Mesendoderm (in vitro differentiated cells): ENCODE data around the gene CLIC1.

ENCODE experiments used
- DNase-seq: peaks from one replicate; pipeline ENCODE4 v3.0.0; 2013
- H2AK5ac ChIP-seq: 2 replicates; pipeline ENCODE4 v1.6.1; 2013; ENCODE audit warnings: low read length, inconsistent platforms
- H2BK120ac ChIP-seq: 2 replicates; pipeline ENCODE4 v1.6.1; 2013; ENCODE audit warnings: low read depth, mild to moderate bottlenecking, low read length, moderate library complexity, mixed read lengths
- H2BK15ac ChIP-seq: replicated peaks from 2 replicates; pipeline ENCODE4 v1.6.1; 2013; ENCODE audit warnings: low read depth, mild to moderate bottlenecking, moderate library complexity
- H2BK5ac ChIP-seq: 2 replicates; pipeline ENCODE4 v1.6.1; 2013; ENCODE audit warnings: low read length, inconsistent platforms
- H3K18ac ChIP-seq: 2 replicates; pipeline ENCODE4 v1.6.1; 2013; ENCODE audit warnings: mild to moderate bottlenecking, low read length, mixed read lengths
- H3K23ac ChIP-seq: one replicate; pipeline ENCODE4 v1.6.1; 2013; ENCODE audit warnings: low read length
- H3K27ac ChIP-seq: 2 replicates; pipeline ENCODE4 v1.5.1; 2013; ENCODE audit warnings: low read depth, mild to moderate bottlenecking, inconsistent platforms, low read length, moderate library complexity
- H3K27me3 ChIP-seq: 2 replicates; pipeline ENCODE4 v1.6.1; 2013; ENCODE audit warnings: low read length, control low read depth, mild to moderate bottlenecking, inconsistent platforms; ENCODE audit not compliant: insufficient read depth, poor library complexity
- H3K36me3 ChIP-seq: 2 replicates; pipeline ENCODE4 v1.6.1; 2013; ENCODE audit warnings: low read length, inconsistent platforms; ENCODE audit not compliant: control insufficient read depth, insufficient read depth
- H3K4ac ChIP-seq: one replicate; pipeline ENCODE4 v1.6.1; 2013; ENCODE audit warnings: low read depth, mild to moderate bottlenecking, low read length, moderate library complexity
- H3K4me1 ChIP-seq: 2 replicates; pipeline ENCODE4 v1.6.1; 2013; ENCODE audit warnings: low read depth, low read length, inconsistent platforms; ENCODE audit not compliant: control insufficient read depth
- H3K4me2 ChIP-seq: 2 replicates; pipeline ENCODE4 v1.6.1; 2013; ENCODE audit warnings: low read length
- H3K4me3 ChIP-seq: 2 replicates; pipeline ENCODE4 v1.5.1; 2013; ENCODE audit warnings: mild to moderate bottlenecking, low read length
- H3K56ac ChIP-seq: one replicate; pipeline ENCODE4 v1.6.1; 2013; ENCODE audit warnings: low read length
- H3K79me1 ChIP-seq: 2 replicates; pipeline ENCODE4 v1.6.1; 2013; ENCODE audit warnings: low read length, inconsistent platforms
- H3K79me2 ChIP-seq: 2 replicates; pipeline ENCODE4 v1.6.1; 2013; ENCODE audit warnings: mild to moderate bottlenecking, low read length; ENCODE audit not compliant: control insufficient read depth, insufficient read depth
- H3K9ac ChIP-seq: 2 replicates; pipeline ENCODE4 v1.6.1; 2013; ENCODE audit warnings: low read length, inconsistent platforms
- H4K5ac ChIP-seq: one replicate; pipeline ENCODE4 v1.6.1; 2013; ENCODE audit warnings: low read length
- H4K8ac ChIP-seq: one replicate; pipeline ENCODE4 v1.6.1; 2013; ENCODE audit warnings: low read depth, mild to moderate bottlenecking, control low read depth, low read length, moderate library complexity
- WGBS: extraction: QIAGEN DNeasy Blood & Tissue Kit; methylation state at CpG from one replicate; pipeline ENCODE4 v1.1.7; 2013; ENCODE audit warnings: low lambda C conversion rate, missing lambda C conversion rate; ENCODE audit not compliant: insufficient coverage; ENCODE audit errors: extremely low coverage; 5-methylcytosine and 5-hydroxymethylcytosine counted together

Gene CLIC1

DNA sequence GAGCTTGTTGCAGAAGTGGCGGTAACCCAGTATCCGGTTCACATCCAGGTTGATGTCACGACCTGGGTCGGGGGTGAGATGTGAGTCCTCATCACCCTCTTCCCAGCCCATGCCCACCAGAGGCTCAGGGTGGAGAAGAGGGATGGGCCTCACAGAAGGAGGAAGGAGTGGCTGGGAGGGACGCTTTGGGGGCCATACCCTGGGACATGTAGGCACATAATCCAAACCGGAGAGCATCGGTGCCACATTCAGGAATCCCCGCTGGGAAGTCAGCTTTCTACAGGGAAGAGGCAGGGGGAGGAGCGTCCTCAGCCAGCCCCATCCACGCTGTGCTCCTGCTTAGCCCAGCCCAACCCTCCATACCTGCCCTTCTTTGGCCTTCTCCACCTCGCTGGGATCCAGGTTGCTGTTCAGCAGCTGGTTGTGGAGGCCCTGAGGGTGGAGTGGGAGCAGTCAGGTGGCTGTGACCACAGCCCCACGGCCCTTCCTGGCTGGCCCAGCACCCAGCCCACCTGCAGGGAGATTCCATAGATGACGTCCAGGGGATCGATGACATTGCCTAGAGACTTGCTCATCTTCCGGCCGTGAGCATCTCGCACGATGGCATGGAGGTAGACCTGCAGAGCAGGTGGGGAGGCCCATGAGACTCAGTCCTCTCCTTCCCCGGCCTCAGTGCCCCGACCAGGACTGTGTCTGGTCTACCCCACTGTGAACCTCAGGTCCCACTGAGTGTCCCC is 44.3 kb upstream of the CLIC1 start:
- no CpG with 5 or more reads among the region's 20 CpGs for WGBS
- Histone ChIP-seq H3K4me2 (no peak overlapping the region), H3K79me2 (no peaks in the 10 kb centered on the region), H3K23ac (no peak overlapping the region), H2BK15ac (no peak overlapping the region), H4K5ac (no peak overlapping the region), H2BK5ac (no peak overlapping the region), H3K79me1 (no peaks in the 10 kb centered on the region), H3K4me1 (no peaks in the 10 kb centered on the region), H3K9ac (no peak overlapping the region), H2AK5ac (no peak overlapping the region), H3K56ac (no peak overlapping the region), H3K4me3 (no peak overlapping the region), H3K18ac (no peak overlapping the region), H3K27me3 (no peaks in the 10 kb centered on the region), H3K27ac (no peak overlapping the region), H4K8ac (no peak overlapping the region), H3K4ac (no peak overlapping the region), H3K36me3 (peaks cover 18% of the 10 kb centered on the region), H2BK120ac (no peak overlapping the region)
- DNase-seq = no peak

GRCh38 chr6:31779908-31780307 is 43.6 kb upstream of the CLIC1 start:
- H4K5ac ChIP-seq = no peak overlapping the region
- H3K27ac ChIP-seq = no peak overlapping the region
- no peak for DNase-seq
- no peaks in the 10 kb centered on the region for H3K79me1 ChIP-seq
- no peak overlapping the region for H2BK5ac ChIP-seq
- no peaks in the 10 kb centered on the region for H3K79me2 ChIP-seq
- no peaks in the 10 kb centered on the region for H3K4me1 ChIP-seq
- H3K4me3 ChIP-seq = no peak overlapping the region
- no peaks in the 10 kb centered on the region for H3K27me3 ChIP-seq
- no peak overlapping the region for H3K18ac ChIP-seq
- H2AK5ac ChIP-seq = no peak overlapping the region
- no CpG with 5 or more reads among the region's 10 CpGs for WGBS
- H3K4ac ChIP-seq = no peak overlapping the region
- no peak overlapping the region for H3K4me2 ChIP-seq
- H2BK120ac ChIP-seq = no peak overlapping the region
- no peak overlapping the region for H3K56ac ChIP-seq
- H2BK15ac ChIP-seq = no peak overlapping the region
- no peak overlapping the region for H3K23ac ChIP-seq
- no peak overlapping the region for H4K8ac ChIP-seq
- no peak overlapping the region for H3K9ac ChIP-seq
- H3K36me3 ChIP-seq = peaks cover 16% of the 10 kb centered on the region

- no peak overlapping the region for H2AK5ac ChIP-seq
- H3K9ac ChIP-seq = no peak overlapping the region
- no peak overlapping the region for H3K27ac ChIP-seq
- no peak overlapping the region for H4K5ac ChIP-seq
- H3K4ac ChIP-seq = no peak overlapping the region
- DNase-seq = no peak
- no peaks in the 10 kb centered on the region for H3K4me1 ChIP-seq
- H3K23ac ChIP-seq = no peak overlapping the region
- no peak overlapping the region for H2BK15ac ChIP-seq
- peaks cover 14% of the 10 kb centered on the region for H3K36me3 ChIP-seq
- H3K79me1 ChIP-seq = no peaks in the 10 kb centered on the region
- H2BK5ac ChIP-seq = no peak overlapping the region
- no CpG with 5 or more reads among the region's 43 CpGs for WGBS
- no peak overlapping the region for H3K56ac ChIP-seq
- H3K4me2 ChIP-seq = no peak overlapping the region
- no peak overlapping the region for H3K4me3 ChIP-seq
- H3K27me3 ChIP-seq = no peaks in the 10 kb centered on the region
- no peak overlapping the region for H3K18ac ChIP-seq
- H3K79me2 ChIP-seq = no peaks in the 10 kb centered on the region
- no peak overlapping the region for H4K8ac ChIP-seq
- no peak overlapping the region for H2BK120ac ChIP-seq
These were observed 42.9 kb upstream of the CLIC1 start for GRCh38 chr6:31778999-31779885.

GRCh38 chr6:31778193-31778592 is 41.9 kb upstream of the CLIC1 start:
- Histone ChIP-seq H3K4me2 (no peak overlapping the region), H2AK5ac (no peak overlapping the region), H2BK120ac (no peak overlapping the region), H3K27me3 (no peaks in the 10 kb centered on the region), H3K9ac (no peak overlapping the region), H3K23ac (no peak overlapping the region), H3K79me1 (no peaks in the 10 kb centered on the region), H3K79me2 (no peaks in the 10 kb centered on the region), H4K8ac (no peak overlapping the region), H3K4me1 (no peaks in the 10 kb centered on the region), H3K36me3 (peaks cover 14% of the 10 kb centered on the region), H3K4ac (no peak overlapping the region), H4K5ac (no peak overlapping the region), H3K27ac (no peak overlapping the region), H3K56ac (no peak overlapping the region), H3K18ac (no peak overlapping the region), H3K4me3 (no peak overlapping the region), H2BK5ac (no peak overlapping the region), H2BK15ac (no peak overlapping the region)
- WGBS = no CpG with 5 or more reads among the region's 5 CpGs
- no peak for DNase-seq

DNA sequence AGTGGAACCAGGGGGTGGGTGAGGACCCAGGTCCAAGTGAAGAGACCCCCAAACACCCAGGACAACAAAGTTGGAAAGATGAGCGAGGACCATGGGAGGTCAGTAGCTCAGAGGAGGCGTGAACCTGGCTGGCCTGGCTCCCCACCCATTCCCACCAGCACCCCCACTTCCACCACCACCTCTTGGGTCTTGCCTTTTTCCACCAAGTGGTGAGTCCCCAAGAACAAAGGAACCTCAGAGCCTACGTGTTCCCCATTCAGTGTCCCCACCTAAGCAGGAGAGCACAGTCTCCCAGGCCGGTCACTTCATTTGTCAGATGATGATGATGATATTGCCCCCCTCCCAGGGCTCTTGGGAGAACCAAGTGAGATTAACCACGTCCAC is 41.3 kb upstream of the CLIC1 start:
- Histone ChIP-seq H3K36me3 (peaks cover 11% of the 10 kb centered on the region), H3K56ac (no peak overlapping the region)
- WGBS = no CpG with 5 or more reads among the region's 5 CpGs

More for the DNA sequence above, 41.3 kb upstream of the CLIC1 start:
- Histone ChIP-seq H2AK5ac (no peak overlapping the region), H3K18ac (no peak overlapping the region), H3K4me2 (no peak overlapping the region), H3K79me2 (no peaks in the 10 kb centered on the region), H2BK120ac (no peak overlapping the region), H3K27me3 (no peaks in the 10 kb centered on the region), H4K5ac (no peak overlapping the region), H4K8ac (no peak overlapping the region), H3K27ac (no peak overlapping the region), H3K4me3 (no peak overlapping the region), H3K4me1 (no peaks in the 10 kb centered on the region), H3K9ac (no peak overlapping the region), H3K79me1 (no peaks in the 10 kb centered on the region), H3K23ac (no peak overlapping the region), H2BK15ac (no peak overlapping the region), H2BK5ac (no peak overlapping the region), H3K4ac (no peak overlapping the region)
- DNase-seq = no peak
